GM06990 (cell line): ENCODE data around the gene GALNT16.

ENCODE experiments used
- DNase-seq: peaks from one replicate; pipeline ENCODE4 v3.0.0-alpha.2; 2011; ENCODE audit not compliant: insufficient read length; ENCODE audit errors: extremely low read depth
- H3K27me3 ChIP-seq: replicated peaks from 2 replicates; pipeline ENCODE4 v1.6.0; 2011; ENCODE audit warnings: low read length; ENCODE audit not compliant: control insufficient read depth, insufficient read depth
- H3K36me3 ChIP-seq: 2 replicates; pipeline ENCODE4 v1.5.1; 2011; ENCODE audit warnings: low read length; ENCODE audit not compliant: control insufficient read depth, insufficient read depth
- H3K4me3 ChIP-seq: replicated peaks from 2 replicates; pipeline ENCODE4 v1.5.1; 2011; ENCODE audit warnings: low read depth, mild to moderate bottlenecking, control low read depth, low read length
- TF ChIP-seq, protein P1 (sequence below): IDR thresholded peaks from 2 replicates; pipeline ENCODE4 v1.5.1; 2011; ENCODE audit warnings: low read length, control low read depth, mild to moderate bottlenecking, inconsistent platforms; ENCODE audit not compliant: insufficient read depth, poor library complexity, severe bottlenecking

Gene GALNT16

DNA sequence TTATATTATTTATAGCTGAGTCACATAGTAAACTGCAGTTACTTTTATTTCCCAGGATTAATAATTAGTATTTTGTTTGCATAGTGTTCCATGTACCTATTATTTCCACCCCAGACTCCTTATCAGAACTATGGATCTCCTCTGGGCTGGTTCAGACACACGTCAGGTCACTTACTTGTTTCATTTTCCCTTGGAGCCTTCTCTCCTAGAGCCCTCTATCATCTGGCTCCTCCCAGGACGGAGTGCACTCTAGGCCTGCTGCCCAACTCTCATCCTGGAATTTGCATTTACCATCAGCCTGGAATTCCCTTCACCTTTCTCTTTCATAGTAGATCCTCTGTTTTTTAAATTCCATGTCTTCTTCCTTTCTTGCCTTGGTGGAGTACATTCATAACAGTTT is 28.5 kb upstream of the GALNT16 start:
- TF ChIP-seq, protein P1, sequence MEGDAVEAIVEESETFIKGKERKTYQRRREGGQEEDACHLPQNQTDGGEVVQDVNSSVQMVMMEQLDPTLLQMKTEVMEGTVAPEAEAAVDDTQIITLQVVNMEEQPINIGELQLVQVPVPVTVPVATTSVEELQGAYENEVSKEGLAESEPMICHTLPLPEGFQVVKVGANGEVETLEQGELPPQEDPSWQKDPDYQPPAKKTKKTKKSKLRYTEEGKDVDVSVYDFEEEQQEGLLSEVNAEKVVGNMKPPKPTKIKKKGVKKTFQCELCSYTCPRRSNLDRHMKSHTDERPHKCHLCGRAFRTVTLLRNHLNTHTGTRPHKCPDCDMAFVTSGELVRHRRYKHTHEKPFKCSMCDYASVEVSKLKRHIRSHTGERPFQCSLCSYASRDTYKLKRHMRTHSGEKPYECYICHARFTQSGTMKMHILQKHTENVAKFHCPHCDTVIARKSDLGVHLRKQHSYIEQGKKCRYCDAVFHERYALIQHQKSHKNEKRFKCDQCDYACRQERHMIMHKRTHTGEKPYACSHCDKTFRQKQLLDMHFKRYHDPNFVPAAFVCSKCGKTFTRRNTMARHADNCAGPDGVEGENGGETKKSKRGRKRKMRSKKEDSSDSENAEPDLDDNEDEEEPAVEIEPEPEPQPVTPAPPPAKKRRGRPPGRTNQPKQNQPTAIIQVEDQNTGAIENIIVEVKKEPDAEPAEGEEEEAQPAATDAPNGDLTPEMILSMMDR, result no peak
- H3K4me3 ChIP-seq, result no peak overlapping the region
- H3K36me3 ChIP-seq, result peaks cover under 1% of the 10 kb centered on the region; the same call in 1 of the 2 replicates
- DNase-seq, result no peak
- no peaks in the 10 kb centered on the region for H3K27me3 ChIP-seq

DNA sequence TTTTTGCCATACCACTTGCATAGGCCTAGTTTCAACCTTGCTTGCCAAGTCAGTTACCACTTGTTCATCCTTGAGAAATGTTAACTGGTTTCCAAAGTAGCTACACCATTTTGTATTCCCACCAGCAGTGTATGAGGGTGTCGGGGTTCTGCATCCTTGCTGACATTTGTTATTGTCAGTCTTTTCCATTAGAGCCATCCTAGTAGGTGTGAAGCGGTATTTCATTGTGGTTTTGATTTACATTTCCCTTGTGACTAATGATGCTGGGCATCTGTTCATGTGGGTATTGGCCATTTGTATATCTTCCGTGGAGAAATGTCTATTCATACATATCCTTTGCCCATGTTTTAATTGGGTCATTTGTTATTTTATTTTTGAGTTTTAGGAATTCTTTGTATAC is 27.6 kb upstream of the GALNT16 start:
- peaks cover 3% of the 10 kb centered on the region for H3K36me3 ChIP-seq
- no peak overlapping the region for H3K4me3 ChIP-seq
- TF ChIP-seq, protein P1, result no peak
- no peaks in the 10 kb centered on the region for H3K27me3 ChIP-seq
- DNase-seq, result no peak

DNA sequence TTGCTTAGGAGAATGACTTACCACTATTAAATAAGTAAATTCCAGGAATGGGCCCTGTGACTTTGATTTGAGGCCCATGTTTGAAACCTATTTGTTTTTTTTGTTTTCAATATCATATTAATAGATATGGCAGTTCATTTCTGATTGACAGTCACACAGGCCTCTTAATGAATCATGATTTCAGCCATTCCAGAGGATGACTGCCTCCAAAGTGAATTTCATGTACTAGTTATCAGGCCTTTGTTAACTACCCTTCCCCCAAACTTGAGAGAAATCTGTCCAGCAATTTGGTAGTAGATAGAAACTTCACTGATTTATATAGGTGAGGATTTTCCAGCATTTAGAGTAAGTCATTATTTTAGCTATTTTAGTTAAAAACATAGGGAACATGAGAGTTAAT is 25.9 kb upstream of the GALNT16 start:
- Histone ChIP-seq H3K4me3 (no peak overlapping the region), H3K36me3 (peaks cover 6% of the 10 kb centered on the region), H3K27me3 (no peaks in the 10 kb centered on the region)
- TF ChIP-seq, protein P1, result no peak
- no peak for DNase-seq

DNA sequence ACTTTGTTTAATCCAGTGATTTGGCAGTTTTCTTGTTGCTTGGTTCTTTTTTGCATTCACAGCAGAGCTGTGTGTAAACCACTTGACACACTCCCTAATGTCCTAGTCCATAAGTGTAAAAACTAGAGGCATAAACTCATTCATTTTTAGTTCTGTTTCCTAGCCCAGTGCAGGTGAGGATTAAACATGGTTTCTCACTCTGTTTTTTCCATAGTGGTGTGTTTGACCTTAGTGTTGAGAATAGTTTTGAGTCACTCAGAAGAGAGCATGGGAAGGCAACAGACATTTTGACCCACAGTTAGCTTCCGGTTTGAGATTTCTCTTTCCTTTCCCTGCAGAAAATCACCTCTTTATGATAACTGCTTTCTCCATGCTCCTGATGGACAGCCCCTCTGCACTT is 24.2 kb upstream of the GALNT16 start:
- TF ChIP-seq, protein P1, result no peak
- H3K36me3 ChIP-seq, result peaks cover 6% of the 10 kb centered on the region

DNA sequence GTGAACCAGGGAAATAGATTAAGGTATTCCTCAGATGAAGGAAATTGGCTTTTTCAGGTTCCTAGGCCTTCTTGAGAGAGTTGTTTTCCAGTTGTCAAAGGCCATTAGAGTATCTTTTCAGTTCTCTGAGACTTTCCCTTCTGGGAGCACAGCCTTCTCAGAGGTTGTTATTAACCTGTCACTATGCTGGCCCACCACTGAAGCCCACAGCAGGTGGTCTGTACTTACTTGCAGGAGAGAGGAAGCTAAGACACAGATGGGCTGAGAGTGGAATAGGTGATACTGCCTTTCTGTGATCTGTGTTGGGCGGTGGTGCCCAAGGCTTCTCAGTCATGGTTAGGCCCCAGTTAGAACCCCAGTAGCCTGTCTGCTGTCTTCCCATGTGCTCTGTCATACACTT is 22.8 kb upstream of the GALNT16 start:
- no peaks in the 10 kb centered on the region for H3K27me3 ChIP-seq
- TF ChIP-seq, protein P1, result no peak
- DNase-seq, result no peak
- no peak overlapping the region for H3K4me3 ChIP-seq
- peaks cover 8% of the 10 kb centered on the region for H3K36me3 ChIP-seq

More for the DNA sequence above, 24.2 kb upstream of the GALNT16 start:
- no peak for DNase-seq
- Histone ChIP-seq H3K4me3 (no peak overlapping the region), H3K27me3 (no peaks in the 10 kb centered on the region)

DNA sequence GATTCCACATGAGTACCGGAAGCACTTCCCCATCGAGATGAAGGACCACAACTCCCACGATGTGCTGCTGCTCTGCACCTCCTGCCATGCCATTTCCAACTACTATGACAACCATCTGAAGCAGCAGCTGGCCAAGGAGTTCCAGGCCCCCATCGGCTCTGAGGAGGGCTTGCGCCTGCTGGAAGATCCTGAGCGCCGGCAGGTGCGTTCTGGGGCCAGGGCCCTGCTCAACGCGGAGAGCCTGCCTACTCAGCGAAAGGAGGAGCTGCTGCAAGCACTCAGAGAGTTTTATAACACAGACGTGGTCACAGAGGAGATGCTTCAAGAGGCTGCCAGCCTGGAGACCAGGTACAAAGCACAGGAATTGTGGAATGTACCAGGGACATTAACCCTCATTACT is 22.4 kb upstream of the GALNT16 start:
- TF ChIP-seq, protein P1, result no peak
- peaks cover 8% of the 10 kb centered on the region for H3K36me3 ChIP-seq

More for the DNA sequence above, 22.4 kb upstream of the GALNT16 start:
- Histone ChIP-seq H3K27me3 (no peaks in the 10 kb centered on the region), H3K4me3 (no peak overlapping the region)
- no peak for DNase-seq
